GM18868 (cell line): ENCODE data around the gene ASPSCR1.
"Not testable (repeated sequence)": the region's sequence is repeated elsewhere in the genome, so short reads cannot be mapped to it uniquely, and the experiment has no call there.

Experiments
- ATAC-seq: cut with Tn5 transposase; IDR thresholded peaks from one replicate; pipeline ENCODE4 v1.9.1; 2021; ENCODE audit warnings: mild to moderate bottlenecking, moderate library complexity; ENCODE audit not compliant: unreplicated experiment

Gene ASPSCR1

GRCh38 chr17:82037092-82037888 lies 59.9 kb downstream of the ASPSCR1 start, which contains the start of gene DCXR:
TSS of gene DCXR (minus strand) at chr17:82037697. CDS start at chr17:82037682, 15 bp downstream.
- peak; percentile 90 for ATAC-seq

DNA sequence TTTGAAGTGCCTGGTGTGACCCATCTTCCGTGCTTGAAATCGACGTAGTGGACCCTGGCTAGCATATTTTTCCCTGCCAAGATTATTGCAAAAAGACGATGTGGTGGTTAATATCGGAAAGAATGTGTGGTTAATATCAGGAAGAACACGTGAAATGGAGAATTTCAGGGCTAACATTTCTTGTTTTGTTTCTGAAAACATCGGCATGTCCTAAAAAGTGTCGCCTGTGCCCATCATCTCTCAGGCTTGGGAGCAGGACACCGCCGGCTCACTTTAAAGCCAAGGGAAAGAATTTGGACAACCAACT lies 60.4 kb downstream of the ASPSCR1 start:
- ATAC-seq: no peak

DNA sequence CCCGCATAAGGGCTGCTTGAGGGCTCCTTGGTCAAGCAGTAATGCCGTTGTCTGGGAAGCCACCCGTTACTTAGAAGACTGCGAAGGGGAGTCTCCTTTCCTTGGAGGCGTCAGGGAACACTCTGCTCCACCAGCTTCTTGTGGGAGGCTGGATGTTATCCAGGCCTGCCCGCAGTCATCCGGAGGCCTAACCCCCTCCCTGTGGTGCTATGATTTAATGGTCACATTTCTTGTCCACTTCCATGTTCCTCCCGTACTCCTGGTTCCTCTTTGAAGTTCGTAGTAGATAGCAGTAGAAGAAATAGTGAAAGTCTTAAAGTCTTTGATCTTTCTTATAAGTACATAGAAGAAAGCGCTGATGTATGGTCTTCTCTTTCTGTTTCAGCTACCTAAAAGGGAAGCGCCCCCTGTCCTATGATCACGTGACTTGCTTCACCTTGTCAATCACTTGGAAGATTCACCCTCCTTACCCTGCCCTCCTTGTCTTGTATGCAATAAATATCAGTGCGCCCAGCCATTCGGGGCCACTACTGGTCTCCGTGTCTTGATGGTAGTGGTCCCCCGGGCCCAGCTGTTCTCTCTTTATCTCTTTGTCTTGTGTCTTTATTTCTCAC lies 61.5 kb downstream of the ASPSCR1 start:
- not testable (repeated sequence) for ATAC-seq

- no peak for ATAC-seq
Measured at GRCh38 chr17:82039695-82040299, 62.4 kb downstream of the ASPSCR1 start.

- no peak for ATAC-seq
Measured at GRCh38 chr17:82041144-82041814, 63.9 kb downstream of the ASPSCR1 start.

GRCh38 chr17:82042649-82043048 lies 65.2 kb downstream of the ASPSCR1 start:
- no peak for ATAC-seq

GRCh38 chr17:82043507-82043906 lies 66.1 kb downstream of the ASPSCR1 start:
- ATAC-seq: no peak

GRCh38 chr17:82045936-82046484 lies 68.6 kb downstream of the ASPSCR1 start:
- ATAC-seq: no peak

DNA sequence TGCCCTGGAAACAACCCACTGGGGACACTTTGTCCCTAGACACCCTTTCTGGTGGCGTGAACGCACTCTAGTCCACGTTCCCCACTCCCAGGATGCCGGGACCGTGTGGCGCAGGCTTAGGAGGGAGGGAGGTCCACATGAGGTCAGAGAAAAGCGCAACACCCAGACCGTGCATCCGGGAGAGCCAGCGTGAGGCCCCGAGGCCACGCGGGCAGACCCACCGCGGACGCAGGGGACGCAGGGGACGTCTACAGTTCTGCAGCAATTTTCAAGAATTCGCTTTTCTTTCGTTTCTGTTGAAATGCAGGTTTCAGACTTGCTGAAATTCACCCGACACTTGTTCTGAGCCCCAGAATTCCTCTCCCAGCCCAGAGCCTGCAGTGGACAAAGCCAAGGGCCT lies 69.5 kb downstream of the ASPSCR1 start:
- no peak for ATAC-seq

DNA sequence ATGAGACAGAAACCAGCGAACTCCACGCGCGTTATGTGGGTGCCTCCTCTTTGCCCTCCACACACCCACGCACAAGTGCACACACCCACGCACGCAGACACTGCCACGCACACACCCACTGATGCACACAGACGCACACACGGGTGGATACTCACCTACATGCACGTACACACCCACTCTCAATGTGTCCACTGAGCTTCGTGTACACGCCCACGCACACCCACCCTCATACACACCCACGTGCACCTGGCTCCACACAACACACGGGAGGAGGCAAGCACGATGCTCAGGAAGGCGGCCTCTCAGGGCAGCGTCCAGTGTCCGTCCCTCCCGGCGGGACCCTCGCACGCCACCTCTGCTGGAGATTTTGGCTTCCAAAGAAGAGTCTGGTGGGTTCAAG lies 70.0 kb downstream of the ASPSCR1 start:
- no peak for ATAC-seq

- ATAC-seq: no peak
Measured at GRCh38 chr17:82047914-82048570, 70.6 kb downstream of the ASPSCR1 start.

DNA sequence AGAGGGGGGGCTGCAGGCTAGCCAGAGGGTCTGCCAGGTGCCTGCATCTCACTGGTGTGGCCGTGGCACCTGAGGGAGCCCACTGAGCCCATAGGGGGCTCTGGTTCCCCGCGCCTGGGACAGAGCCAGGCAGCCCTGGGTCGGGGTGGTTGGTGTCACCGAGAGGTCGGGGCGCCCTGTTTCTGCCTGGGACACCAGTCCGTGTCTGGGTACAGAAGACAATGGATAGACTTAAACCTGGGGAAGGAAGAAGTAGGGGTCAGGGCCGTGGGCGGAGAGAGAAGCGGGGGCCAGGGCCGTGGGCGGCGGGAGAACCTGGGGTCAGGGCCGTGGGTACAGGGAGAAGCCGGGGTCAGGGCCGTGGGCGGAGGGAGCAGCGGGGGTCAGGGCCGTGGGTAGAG lies 71.1 kb downstream of the ASPSCR1 start:
- ATAC-seq: no peak

DNA sequence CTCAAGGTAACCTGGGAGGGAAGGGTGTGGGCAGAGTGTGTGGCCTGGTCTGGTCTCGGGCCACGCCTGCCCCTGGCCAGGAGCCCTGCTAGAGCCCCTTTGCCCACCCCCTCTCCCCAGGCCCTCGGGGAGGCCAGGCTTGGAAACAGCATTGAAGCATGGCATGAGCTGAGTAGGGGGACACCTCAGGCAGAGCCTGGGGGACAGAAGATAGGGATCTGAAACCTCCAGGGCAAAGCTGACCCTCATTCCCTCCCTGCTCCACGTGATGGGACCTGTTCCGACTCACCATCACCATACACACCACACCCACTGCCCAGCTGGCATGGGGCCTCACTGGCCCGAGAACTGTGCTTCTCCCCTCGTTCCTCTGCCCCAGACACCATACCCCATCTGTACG lies 71.7 kb downstream of the ASPSCR1 start:
- no peak for ATAC-seq

- ATAC-seq: no peak
Measured at GRCh38 chr17:82049521-82049971, 72.1 kb downstream of the ASPSCR1 start.

DNA sequence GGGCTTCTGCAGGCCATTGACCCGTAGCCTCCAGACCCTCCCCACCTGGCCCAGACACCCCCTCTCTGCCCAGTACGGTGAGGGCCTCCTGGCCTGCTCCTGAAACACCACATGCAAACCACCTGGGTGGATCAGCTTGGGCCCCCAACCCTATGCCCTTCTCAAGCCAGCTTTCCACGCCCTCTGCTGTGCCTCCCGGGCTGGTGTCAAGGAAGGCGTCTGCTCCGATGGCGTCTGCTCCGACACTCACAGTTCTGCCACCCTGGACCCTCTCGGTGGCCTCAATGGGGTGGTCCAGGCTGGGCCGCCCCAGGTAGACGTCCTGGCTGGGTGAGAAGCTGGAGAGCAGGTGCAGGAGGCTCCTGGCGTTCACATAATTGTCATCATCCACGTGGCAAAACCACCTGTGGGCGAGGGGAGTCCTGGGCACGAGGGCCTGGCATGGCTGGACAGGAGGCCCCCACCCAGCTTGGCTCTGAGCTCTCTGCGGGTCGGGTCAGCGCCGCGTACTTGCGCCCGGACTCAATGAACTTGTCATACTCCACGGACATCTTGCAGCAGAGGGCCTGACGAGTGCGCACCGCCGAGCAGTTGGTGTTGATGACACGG lies 72.8 kb downstream of the ASPSCR1 start:
- no peak for ATAC-seq

DNA sequence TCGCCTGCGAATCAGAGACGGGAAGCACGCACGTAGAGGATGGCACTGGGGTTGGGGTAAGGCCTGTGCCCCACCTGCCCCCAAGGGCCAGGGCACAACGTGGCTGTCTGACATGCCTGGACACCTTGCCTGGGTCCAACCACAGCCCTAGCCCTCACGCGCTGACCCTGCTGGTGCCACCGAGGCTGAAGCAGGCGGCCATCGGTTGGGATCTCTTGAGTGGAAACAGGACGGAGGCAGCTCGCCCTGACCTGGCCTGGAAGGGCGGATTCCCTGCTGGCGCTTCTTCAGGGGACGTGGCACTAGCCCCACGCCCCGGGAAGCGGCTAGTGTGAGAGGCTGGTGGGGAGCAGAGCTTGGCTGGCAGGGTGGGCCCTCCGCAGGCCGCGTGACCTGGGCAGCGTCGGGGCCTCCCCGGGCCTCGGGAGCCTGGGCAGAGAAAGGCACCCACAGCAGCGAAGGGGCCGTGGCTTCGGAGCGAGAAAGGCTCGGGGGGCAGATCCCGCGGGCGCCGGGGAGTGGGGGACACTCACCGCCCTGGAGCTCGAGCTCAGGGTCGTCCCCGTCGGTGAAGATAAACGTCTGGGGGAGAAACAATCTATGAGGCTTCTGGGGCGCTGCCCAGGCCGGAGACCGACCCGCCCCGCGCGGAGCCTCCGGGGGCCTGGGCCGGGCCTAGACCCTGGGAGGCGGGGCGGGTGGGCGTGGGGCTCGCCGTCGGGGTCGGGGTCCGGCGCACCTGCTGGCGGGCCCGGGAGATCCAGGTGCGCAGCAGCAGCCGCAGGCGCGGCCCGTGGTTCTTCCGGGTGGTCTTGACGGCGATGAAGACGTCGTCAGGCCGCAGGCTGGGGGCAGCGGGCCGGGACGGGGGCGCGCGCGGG lies 73.6 kb downstream of the ASPSCR1 start:
- no peak for ATAC-seq

GRCh38 chr17:82051776-82052637 lies 74.6 kb downstream of the ASPSCR1 start, which contains the start of the genes GPS1 and RFNG:
TSS of gene GPS1 (plus strand) at chr17:82051898. CDS start at chr17:82051932, 34 bp downstream.
TSS of gene RFNG (minus strand) at chr17:82051811. CDS start at chr17:82051766, 45 bp downstream.
- ATAC-seq: no peak

GRCh38 chr17:82052638-82053059 lies 75.2 kb downstream of the ASPSCR1 start:
- ATAC-seq: no peak
